ENCODE results near the gene STARD3NL.

GRCh38 chr7:38142736-38143135 lies 35.3 kb upstream of the STARD3NL start:
- TF ChIP-seq CTCF (conservative IDR thresholded peaks at IDR 0.05; ENCODE audit: low read depth, low read length), result no peak
- TF ChIP-seq EZH2phosphoT487 (IDR thresholded peaks at IDR 0.05; ENCODE audit: borderline replicate concordance, low read length), result no peak
- TF ChIP-seq EZH2 (IDR thresholded peaks at IDR 0.05; ENCODE audit: low read length, unreplicated experiment), result no peak
